Head of caudate nucleus (tissue), 42 donors: ENCODE results near the gene NFATC1.

Experiments used
- DNase-seq, 42 donors: peaks; one replicate each; pipeline versions ENCODE4 v3.0.0 to v3.0.0-alpha.2; 2020 to 2021; ENCODE audit warnings: mixed read lengths in 7 of 42
- intact Hi-C: fragments of 100-400 bp; cut with DNase I; formaldehyde crosslinking; loops from one replicate; pipeline ENCODE4 v1.15.0; 2022

NFATC1 gene

GRCh38 chr18:79517341-79517740 is 121.6 kb downstream of the NFATC1 start:
- peak in 9 of 42 donors; percentile 1 to 39 (median 9) for DNase-seq
- intact Hi-C loops = no loop called here

- peak in 8 of 42 donors; percentile 3 to 33 (median 10) for DNase-seq
- intact Hi-C loops = no loop called here
Measured at GRCh38 chr18:79518028-79518682, 122.4 kb downstream of the NFATC1 start.

- intact Hi-C loops = no loop called here
- DNase-seq = peak in 4 of 42 donors; percentile 6 to 16 (median 10)
Measured at GRCh38 chr18:79518683-79519128, 123.0 kb downstream of the NFATC1 start.

- intact Hi-C loops = no loop called here
- peak in 12 of 42 donors; percentile 1 to 43 (median 10) for DNase-seq
Measured at GRCh38 chr18:79519751-79520477, 124.2 kb downstream of the NFATC1 start.

- intact Hi-C loops = no loop called here
- peak in 3 of 42 donors; percentile 2 to 10 (median 5) for DNase-seq
Measured at GRCh38 chr18:79520478-79521390, 125.0 kb downstream of the NFATC1 start.

- intact Hi-C loops = no loop called here
- peak in 1 of 42 donors; percentile 4 for DNase-seq
Measured at GRCh38 chr18:79521416-79522205, 125.9 kb downstream of the NFATC1 start.

- peak in 10 of 42 donors; percentile 1 to 39 (median 8) for DNase-seq
- intact Hi-C loops = no loop called here
Measured at GRCh38 chr18:79522451-79523205, 126.9 kb downstream of the NFATC1 start.

- intact Hi-C loops = no loop called here
- peak in 8 of 42 donors; percentile 1 to 33 (median 14) for DNase-seq
Measured at GRCh38 chr18:79523206-79523735, 127.5 kb downstream of the NFATC1 start.

GRCh38 chr18:79523736-79524180 is 128.0 kb downstream of the NFATC1 start:
- DNase-seq = peak in 13 of 42 donors; percentile 1 to 40 (median 9)
- intact Hi-C loops = no loop called here

GRCh38 chr18:79524181-79525078 is 128.7 kb downstream of the NFATC1 start:
- DNase-seq = peak in 18 of 42 donors; percentile 1 to 42 (median 10)
- intact Hi-C loops = loop anchor here (5.0 kb wide), 2 partner anchors 127 to 142 kb away; partner anchors contain the start of gene NFATC1

- DNase-seq = peak in 31 of 42 donors; percentile 21 to 79 (median 55)
- intact Hi-C loops = loop anchor here (5.0 kb wide), 2 partner anchors 129 to 144 kb away; partner anchors contain the start of gene NFATC1
Measured at GRCh38 chr18:79525556-79526467, 130.1 kb downstream of the NFATC1 start.

GRCh38 chr18:79526468-79527460 is 131.0 kb downstream of the NFATC1 start:
- peak in 11 of 42 donors; percentile 0 to 41 (median 14) for DNase-seq
- intact Hi-C loops = loop anchor here (5.0 kb wide), 2 partner anchors 129 to 144 kb away; partner anchors contain the start of gene NFATC1

GRCh38 chr18:79527656-79528315 is 132.1 kb downstream of the NFATC1 start:
- intact Hi-C loops = loop anchor here (5.0 kb wide), 2 partner anchors 130 to 145 kb away; partner anchors contain the start of gene NFATC1
- peak in 7 of 42 donors; percentile 1 to 34 (median 15) for DNase-seq
